ENCODE measurements around the gene RASSF7.

The RASSF7 gene

GRCh38 chr11:592918-593317 lies 32.1 kb downstream of the RASSF7 start (continued):
- TF ChIP-seq, protein P1, sequence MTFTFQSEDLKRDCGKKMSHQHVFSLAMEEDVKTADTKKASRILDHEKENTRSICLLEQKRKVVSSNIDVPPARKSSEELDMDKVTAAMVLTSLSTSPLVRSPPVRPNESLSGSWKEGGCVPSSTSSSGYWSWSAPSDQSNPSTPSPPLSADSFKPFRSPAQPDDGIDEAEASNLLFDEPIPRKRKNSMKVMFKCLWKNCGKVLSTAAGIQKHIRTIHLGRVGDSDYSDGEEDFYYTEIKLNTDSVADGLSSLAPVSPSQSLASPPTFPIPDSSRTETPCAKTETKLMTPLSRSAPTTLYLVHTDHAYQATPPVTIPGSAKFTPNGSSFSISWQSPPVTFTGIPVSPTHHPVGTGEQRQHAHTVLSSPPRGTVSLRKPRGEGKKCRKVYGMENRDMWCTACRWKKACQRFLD (tag by site-specific recombination; IDR thresholded peaks at IDR 0.05) = no peak
- no peak for TF ChIP-seq ZBTB11 (tag by site-specific recombination; conservative IDR thresholded peaks at IDR 0.05; ENCODE audit: low read depth)
- TF ChIP-seq, protein P2, sequence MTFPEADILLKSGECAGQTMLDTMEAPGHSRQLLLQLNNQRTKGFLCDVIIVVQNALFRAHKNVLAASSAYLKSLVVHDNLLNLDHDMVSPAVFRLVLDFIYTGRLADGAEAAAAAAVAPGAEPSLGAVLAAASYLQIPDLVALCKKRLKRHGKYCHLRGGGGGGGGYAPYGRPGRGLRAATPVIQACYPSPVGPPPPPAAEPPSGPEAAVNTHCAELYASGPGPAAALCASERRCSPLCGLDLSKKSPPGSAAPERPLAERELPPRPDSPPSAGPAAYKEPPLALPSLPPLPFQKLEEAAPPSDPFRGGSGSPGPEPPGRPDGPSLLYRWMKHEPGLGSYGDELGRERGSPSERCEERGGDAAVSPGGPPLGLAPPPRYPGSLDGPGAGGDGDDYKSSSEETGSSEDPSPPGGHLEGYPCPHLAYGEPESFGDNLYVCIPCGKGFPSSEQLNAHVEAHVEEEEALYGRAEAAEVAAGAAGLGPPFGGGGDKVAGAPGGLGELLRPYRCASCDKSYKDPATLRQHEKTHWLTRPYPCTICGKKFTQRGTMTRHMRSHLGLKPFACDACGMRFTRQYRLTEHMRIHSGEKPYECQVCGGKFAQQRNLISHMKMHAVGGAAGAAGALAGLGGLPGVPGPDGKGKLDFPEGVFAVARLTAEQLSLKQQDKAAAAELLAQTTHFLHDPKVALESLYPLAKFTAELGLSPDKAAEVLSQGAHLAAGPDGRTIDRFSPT (tag by site-specific recombination; IDR thresholded peaks at IDR 0.05) = no peak

- Histone ChIP-seq H3K4me3 (ENCODE audit: low read depth, low read length) (no peak overlapping the region), H3K36me3 (ENCODE audit: control insufficient read depth in 2 of 2, insufficient read depth in 1 of 2, low read length in 2 of 2) (peaks cover 16 to 97% of the 10 kb centered on the region in 2 experiments; a peak in 2 of 3 replicates), H3K27ac (ENCODE audit: extremely low read depth, low read depth, low read length) (no peak overlapping the region), H3K9me3 (ENCODE audit: control insufficient read depth, insufficient read depth, low read depth, low read length) (no peaks in the 10 kb centered on the region), H3K4me1 (ENCODE audit: control insufficient read depth, insufficient read depth, low read length) (no peaks in the 10 kb centered on the region)
- TF ChIP-seq ZFP3 (tag by site-specific recombination; IDR thresholded peaks at IDR 0.05; ENCODE audit: low read depth) (no peak), ZBTB21 (tag by site-specific recombination; IDR thresholded peaks at IDR 0.05) (no peak), PBX3 (CRISPR knock-in tag; IDR thresholded peaks at IDR 0.05) (no peak), ATF2 (tag by site-specific recombination; IDR thresholded peaks at IDR 0.05; ENCODE audit: low read depth) (no peak), ZNF747 (tag by site-specific recombination; IDR thresholded peaks at IDR 0.05) (no peak), ZBTB6 (tag by site-specific recombination; IDR thresholded peaks at IDR 0.05) (no peak), ZFP41 (tag by site-specific recombination; IDR thresholded peaks at IDR 0.05; ENCODE audit: borderline replicate concordance) (no peak), ZNF16 (tag by site-specific recombination; IDR thresholded peaks at IDR 0.05; ENCODE audit: low read depth) (no peak)
- ChIA-PET CTCF (no interaction called here), POLR2A (no interaction called here)
These were observed 32.6 kb downstream of the RASSF7 start for GRCh38 chr11:593347-593746.

- H3K36me3 ChIP-seq (ENCODE audit: control insufficient read depth in 2 of 2, insufficient read depth in 1 of 2, low read length in 2 of 2) = peaks cover 13 to 95% of the 10 kb centered on the region in 2 experiments; a peak in 2 of 3 replicates
- CTCF ChIA-PET = interaction anchor here (1.3 kb wide), 1 partner anchor 41 kb away, joined by 4 read pairs; no protein-coding TSS in a partner anchor
These were observed 34.6 kb downstream of the RASSF7 start for GRCh38 chr11:595400-595799.

More at GRCh38 chr11:595400-595799, 34.6 kb downstream of the RASSF7 start:
- no peak for TF ChIP-seq ZNF785 (tag by site-specific recombination; IDR thresholded peaks at IDR 0.05)
- TF ChIP-seq ZNF660 (tag by site-specific recombination; IDR thresholded peaks at IDR 0.05) = no peak
- TF ChIP-seq, protein P3, sequence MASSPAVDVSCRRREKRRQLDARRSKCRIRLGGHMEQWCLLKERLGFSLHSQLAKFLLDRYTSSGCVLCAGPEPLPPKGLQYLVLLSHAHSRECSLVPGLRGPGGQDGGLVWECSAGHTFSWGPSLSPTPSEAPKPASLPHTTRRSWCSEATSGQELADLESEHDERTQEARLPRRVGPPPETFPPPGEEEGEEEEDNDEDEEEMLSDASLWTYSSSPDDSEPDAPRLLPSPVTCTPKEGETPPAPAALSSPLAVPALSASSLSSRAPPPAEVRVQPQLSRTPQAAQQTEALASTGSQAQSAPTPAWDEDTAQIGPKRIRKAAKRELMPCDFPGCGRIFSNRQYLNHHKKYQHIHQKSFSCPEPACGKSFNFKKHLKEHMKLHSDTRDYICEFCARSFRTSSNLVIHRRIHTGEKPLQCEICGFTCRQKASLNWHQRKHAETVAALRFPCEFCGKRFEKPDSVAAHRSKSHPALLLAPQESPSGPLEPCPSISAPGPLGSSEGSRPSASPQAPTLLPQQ (tag by site-specific recombination; IDR thresholded peaks at IDR 0.05) = no peak
- no peak for TF ChIP-seq ZBTB6 (tag by site-specific recombination; IDR thresholded peaks at IDR 0.05)
- Histone ChIP-seq H3K9me3 (ENCODE audit: control insufficient read depth, insufficient read depth, low read depth, low read length) (no peaks in the 10 kb centered on the region), H3K4me1 (ENCODE audit: control insufficient read depth, insufficient read depth, low read length) (no peaks in the 10 kb centered on the region), H3K27ac (ENCODE audit: extremely low read depth, low read depth, low read length) (no peak overlapping the region), H3K4me3 (ENCODE audit: low read depth, low read length) (no peak overlapping the region)
- POLR2A ChIA-PET = interaction anchor here (0.6 kb wide), 1 partner anchor 211 kb away, joined by 4 read pairs; no protein-coding TSS in a partner anchor

All from HEK293 (cell line).